NCI-H526 treated with DMSO at 0.1 percent for 48 hours (cell line): Measurements from ENCODE around the gene CACNB4.
"Not testable (repeated sequence)": the region's sequence is repeated elsewhere in the genome, so short reads cannot be mapped to it uniquely, and the experiment has no call there.

ENCODE experiments used
- DNase-seq: peaks from one replicate; lab custom pipeline; 2025; lab: John Stamatoyannopoulos, UW

CACNB4 gene

GRCh38 chr2:151823651-151824050 is 275.2 kb downstream of the CACNB4 start:
- peak; percentile 15 for DNase-seq

DNA sequence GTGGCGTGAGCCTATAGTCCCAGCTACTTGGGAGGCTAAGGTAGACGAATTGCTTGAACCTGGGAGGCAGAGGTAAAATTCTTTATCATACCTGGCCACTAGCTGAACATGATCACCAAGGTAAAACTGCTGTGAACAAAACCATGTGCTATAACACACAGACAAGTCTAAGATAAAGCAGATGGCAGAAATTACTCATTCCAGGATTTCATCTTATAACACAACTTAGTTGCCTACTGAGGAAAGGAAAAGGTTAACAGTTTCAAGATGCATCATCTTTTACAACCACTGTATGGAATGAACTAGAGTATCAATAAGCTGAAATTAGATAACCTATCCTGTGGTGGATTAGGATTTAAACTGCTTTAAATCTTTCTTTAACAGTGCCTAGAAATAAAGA is 278.9 kb downstream of the CACNB4 start:
- no peak for DNase-seq

DNA sequence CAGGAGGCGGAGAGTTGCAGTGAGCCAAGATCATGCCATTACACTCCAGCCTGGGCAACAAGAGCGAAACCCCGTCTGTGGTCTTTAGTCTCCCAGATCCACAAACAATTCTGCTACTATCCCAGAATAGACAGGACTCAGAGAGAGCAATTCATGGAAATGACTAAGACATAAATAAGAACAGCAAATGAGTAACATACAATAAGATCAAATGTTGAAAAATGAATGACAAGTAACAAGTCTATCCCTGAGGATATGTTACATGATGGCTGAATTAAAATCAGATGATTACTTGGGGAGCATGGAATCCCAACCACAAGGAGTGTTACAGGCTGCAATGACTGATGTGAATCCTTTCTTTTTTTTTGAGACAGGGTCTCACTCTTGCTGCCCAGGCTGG is 280.9 kb downstream of the CACNB4 start:
- DNase-seq: no peak

DNA sequence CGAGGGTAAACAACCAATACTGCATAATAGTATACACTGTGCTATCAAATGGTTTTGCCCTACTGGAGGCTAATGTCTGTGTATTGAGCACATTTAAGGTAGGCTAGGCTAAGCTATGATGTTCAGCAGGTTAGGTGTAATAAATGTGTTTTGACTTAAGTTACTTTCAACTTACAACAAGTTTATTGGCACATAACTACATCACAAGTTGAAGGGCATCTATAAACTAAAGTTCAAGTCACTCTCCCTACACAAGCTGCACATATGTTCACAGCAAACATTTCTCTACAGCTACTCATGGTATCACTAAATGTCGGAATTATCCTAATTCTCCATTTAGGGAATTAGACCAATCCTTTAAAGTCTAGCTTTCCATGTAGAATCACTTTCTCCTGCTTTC is 282.0 kb downstream of the CACNB4 start:
- no peak for DNase-seq

DNA sequence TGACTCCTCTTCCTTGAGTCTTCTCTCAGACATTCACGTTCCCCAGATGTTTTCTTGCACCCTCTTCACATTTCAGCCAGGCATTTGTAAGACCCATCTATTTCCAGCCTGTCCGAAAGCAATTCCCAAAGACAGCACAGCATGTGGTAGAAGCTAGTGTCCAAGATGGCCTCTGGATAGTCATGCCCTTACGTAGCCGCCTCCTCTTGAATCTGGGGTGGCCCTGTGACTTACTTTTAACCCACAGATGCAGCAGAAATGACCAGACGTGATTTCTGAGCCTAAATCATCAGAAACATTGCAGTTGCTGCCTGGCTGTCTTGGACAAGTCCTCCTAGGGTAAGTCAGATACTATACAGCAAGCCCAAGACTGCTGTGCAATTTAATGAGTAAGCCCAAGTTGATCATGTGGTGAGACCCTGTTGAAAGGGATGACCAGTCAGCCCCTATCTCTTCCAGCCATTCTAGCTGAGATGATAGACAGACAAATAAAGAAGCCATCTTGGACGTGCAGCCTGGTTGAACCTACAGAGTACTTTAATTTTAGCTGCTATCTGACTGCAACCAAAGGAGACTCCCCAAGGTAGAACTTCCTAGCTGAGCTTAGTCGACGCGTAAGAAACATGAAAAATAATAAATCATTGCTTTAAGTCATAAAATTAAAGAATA is 282.9 kb downstream of the CACNB4 start:
- no peak for DNase-seq

DNA sequence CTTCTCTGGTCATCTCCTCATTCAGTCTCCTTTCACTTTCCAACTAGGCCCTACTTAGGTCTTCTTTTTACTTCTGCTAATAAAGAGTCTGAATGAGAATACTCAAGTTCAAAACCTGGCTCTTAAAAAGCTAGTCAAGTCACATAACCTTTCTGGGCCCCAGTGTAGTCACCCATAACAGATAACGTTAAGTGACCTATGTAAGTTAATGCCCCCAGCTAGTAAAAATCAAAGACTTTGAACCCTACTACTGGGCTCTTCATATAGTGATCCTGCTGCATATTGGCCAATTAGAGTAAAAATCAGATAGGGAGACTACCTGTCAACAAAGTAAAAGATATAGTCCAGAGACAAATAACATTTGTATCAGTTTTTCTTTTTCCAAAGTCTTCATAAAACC is 288.4 kb downstream of the CACNB4 start:
- no peak for DNase-seq

GRCh38 chr2:151809073-151809383 is 289.8 kb downstream of the CACNB4 start:
- DNase-seq: no peak

GRCh38 chr2:151808258-151809072 is 290.4 kb downstream of the CACNB4 start:
- DNase-seq: peak; percentile 41

DNA sequence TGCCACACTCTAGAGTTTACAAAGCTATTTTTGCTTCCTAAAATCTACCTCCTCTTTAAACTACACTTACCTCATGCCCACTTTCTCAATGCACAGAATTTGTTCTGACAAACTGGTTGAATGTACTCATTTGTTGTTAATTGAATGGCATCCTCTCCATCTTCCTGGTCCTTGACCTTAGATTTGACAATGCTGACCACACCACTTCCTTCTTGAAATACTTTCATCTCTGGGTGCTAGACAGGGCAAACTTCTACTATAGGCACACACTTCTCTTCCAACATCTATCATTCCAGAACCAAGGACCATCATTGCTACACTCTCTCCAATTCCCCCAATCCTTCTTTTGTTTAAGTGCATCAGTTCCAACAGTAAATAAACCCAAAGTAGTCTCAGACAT is 292.9 kb downstream of the CACNB4 start:
- no peak for DNase-seq

- DNase-seq: no peak
Measured at GRCh38 chr2:151805343-151805742, 293.5 kb downstream of the CACNB4 start.

DNA sequence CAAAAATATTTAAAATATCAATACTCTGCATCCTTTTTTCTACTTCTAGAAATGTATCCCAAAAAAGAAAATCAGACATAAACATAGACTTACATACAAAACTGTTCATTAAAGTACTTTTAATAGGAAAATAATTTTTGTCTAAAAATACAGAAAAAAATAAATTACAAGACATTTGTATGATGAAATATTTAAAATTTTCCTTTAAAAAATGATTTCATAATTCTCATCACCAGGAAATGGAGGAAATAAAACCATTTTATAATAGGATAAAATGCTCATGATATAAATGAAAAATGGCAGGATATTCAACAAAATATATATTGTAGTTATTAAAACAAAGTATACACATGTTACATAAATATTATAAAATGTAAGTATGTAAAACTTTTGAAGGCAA is 295.0 kb downstream of the CACNB4 start:
- no peak for DNase-seq

DNA sequence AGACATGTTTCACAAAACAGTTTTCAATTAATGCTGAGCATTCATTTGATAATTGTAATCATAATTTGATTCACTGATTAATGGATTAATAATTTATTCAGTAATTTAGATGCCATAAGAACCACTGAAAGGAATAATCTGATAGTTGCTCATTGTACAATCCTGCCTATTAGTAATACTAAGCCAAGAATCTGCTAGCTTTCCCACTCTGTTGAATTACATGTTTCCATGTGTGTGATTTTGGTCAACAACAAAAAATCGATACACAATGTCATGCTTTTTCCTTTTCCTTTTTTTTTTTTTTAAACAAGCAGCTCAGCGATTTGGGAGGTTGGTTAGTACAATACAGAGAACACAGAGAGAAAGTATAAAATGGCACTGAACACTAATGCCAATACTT is 296.5 kb downstream of the CACNB4 start:
- DNase-seq: no peak

DNA sequence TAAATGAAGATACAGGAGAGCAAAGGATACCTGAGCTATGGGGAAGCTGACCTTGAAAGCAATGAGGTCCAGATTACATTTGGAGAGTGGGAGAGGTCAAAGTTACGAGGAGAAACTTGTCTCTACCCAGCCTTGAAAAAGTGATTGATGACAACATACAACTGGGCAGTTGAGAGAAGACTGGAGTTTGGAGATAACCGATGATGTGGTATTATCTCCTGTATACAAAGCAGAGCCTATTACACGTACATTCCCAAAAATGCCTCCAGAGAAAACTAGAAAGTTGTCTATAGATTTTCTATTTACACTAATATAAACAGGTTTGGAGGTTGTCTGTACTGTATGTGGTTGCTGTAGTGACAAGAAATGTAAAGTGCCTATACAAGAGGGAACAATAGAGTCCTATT is 299.0 kb downstream of the CACNB4 start:
- no peak for DNase-seq

GRCh38 chr2:151796774-151797173 is 302.1 kb downstream of the CACNB4 start:
- no peak for DNase-seq

DNA sequence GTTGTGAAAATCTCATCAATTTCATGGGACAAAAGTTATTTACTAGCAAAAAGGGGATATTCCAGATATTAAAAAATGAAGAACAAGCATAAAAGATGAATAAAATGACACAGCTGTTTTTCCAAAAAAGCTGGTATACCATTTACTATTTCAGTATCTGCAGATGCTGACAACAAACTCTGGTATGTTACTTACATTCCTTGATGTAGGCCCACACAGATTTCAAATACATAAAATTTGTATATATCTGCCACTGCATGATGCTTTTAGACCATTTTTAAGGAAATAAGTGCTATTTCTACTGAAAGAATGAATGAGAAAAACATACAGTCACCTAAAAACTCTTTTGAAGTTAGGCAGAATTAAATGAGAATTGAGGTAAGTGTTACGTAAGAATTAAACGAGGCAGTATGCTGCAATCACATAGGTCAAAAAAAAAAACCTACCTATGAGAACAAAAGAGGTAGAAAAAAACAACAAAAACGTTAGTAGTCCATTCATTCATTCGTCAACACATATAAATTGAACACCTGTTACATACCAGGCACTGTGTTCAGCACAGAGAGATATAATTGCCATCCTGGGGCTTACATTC is 303.1 kb downstream of the CACNB4 start:
- DNase-seq: no peak

- not testable (repeated sequence) for DNase-seq
Measured at GRCh38 chr2:151794422-151794821, 304.4 kb downstream of the CACNB4 start.

DNA sequence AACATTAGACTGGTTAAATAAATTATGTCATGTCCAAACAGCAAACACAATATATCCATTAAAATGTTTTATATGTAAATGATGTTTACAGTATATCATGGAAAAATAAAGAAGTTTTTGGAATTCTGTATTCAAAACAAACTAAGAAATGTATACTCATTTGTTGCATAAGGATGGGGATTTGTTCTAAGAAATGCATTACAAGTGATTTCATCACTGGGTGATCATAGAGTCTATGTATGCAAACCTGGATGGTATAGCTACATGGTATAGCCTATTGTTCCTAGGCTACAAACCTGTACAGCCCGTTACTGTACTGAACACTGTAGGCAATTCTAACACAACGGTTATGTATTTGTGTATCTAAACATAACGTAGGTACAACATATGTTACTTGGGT is 305.7 kb downstream of the CACNB4 start:
- no peak for DNase-seq

- no peak for DNase-seq
Measured at GRCh38 chr2:151792589-151792988, 306.3 kb downstream of the CACNB4 start.

DNA sequence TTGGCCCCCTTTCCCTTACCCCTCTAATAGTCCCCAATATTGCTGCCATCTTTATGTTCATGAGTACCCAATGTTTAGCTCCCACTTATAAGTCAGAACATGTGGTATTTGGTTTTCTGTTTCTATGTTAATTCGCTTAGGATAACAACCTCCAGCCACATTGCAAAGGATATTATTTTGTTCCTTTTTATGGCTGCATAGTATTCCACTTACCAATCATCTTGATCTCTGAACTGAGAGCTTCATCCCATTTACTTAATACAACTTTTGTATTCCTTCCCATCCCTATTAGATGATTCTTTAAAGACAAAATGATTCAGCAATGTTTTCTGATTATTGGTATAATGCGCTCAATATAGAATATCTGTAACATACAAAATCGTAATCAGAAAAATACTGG is 307.3 kb downstream of the CACNB4 start:
- no peak for DNase-seq

DNA sequence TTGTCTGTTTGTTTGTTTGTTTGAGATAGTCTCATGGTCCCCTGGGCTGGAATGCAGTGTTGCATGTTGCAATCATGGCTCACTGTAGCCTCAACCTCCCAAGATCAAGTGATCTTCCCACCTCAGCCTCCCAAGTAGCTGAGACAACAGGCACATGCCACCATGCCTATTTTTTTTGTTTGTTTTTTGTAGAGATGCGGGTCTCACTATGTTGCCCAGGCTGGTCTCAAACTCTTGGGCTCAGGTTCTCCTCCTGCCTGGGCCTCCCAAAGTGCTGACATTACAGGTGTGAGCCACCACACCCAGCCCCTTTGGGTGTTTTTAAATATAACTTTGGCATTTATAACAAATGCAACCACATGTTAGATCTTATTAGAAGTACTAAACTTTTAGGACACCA is 308.2 kb downstream of the CACNB4 start:
- DNase-seq: no peak

- no peak for DNase-seq
Measured at GRCh38 chr2:151789055-151789834, 309.6 kb downstream of the CACNB4 start.

DNA sequence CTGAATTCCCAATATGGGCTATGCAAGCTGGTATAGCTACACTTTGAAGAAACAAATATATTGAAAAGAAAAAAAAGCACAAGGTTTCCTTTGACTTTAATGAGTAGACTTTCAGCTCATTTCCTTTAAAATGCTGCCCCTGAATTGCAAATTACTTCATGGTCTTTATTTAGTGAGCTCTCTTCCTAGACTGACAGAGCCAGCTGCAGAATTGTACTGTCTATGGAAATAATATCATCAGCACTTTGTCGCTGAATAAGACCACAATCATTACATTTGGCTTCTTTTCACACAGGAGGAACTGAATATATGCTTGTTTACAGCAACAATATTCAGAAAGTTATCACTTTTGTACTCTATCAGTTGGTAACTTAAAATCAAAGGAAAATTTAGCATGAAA is 312.4 kb downstream of the CACNB4 start:
- DNase-seq: no peak

- no peak for DNase-seq
Measured at GRCh38 chr2:151786077-151786476, 312.8 kb downstream of the CACNB4 start.
